Psoas muscle (tissue), 8 donors: ENCODE data around the gene HYDIN. TPM values are rescaled to one million over a fixed set of nuclear protein-coding genes. Genes with fewer than 3 reads are reported as not detected.

Experiments used
- ATAC-seq, 4 donors: fragments of 200-7000 bp; cut with Tn5 transposase; one replicate each; pipeline ENCODE4 v1.9.1; 2020; ENCODE audit warnings: moderate library complexity in 3 of 4, mild to moderate bottlenecking in 2 of 4
- DNase-seq, 2 donors: peaks; one replicate each; pipeline ENCODE4 v3.0.0-alpha.2; 2020
- H3K27ac ChIP-seq: fragments of 200-600 bp; one replicate; pipeline ENCODE4 v1.8.0; 2022
- H3K27me3 ChIP-seq, 3 donors: fragments of 200-600 bp in 1 of 3; one replicate each; pipeline versions ENCODE4 v1.6.1 to v1.8.0; 2013 to 2022; ENCODE audit warnings: low read length in 2 of 3, mild to moderate bottlenecking in 2 of 3, moderate library complexity in 1 of 3; ENCODE audit not compliant: insufficient read depth in 3 of 3
- H3K36me3 ChIP-seq, 2 donors: fragments of 200-600 bp in 1 of 2; one replicate each; pipeline versions ENCODE4 v1.6.1 to v1.8.0; 2013 to 2022; ENCODE audit warnings: low read depth in 1 of 2, mild to moderate bottlenecking in 1 of 2, moderate library complexity in 1 of 2; ENCODE audit not compliant: insufficient read depth in 1 of 2
- H3K4me1 ChIP-seq: fragments of 200-600 bp; one replicate; pipeline ENCODE4 v1.8.0; 2022
- H3K4me3 ChIP-seq: fragments of 200-600 bp; one replicate; pipeline ENCODE4 v1.8.0; 2022; ENCODE audit warnings: mild to moderate bottlenecking
- H3K9me3 ChIP-seq: fragments of 200-600 bp; one replicate; pipeline ENCODE4 v1.8.0; 2022
- CTCF ChIP-seq: fragments of 200-600 bp; IDR thresholded peaks from one replicate; pipeline ENCODE4 v1.8.0; 2022; ENCODE audit warnings: antibody characterized with exemption
- WGBS, 3 donors: extraction: QIAGEN DNeasy Blood & Tissue Kit; methylation state at CpG; one replicate each; pipeline versions ENCODE4 v1.1.6 to v1.1.7; 2013; 5-methylcytosine and 5-hydroxymethylcytosine counted together
- intact Hi-C, 2 donors: fragments of 100-400 bp; cut with DNase I; formaldehyde crosslinking; loops; one replicate each; pipeline versions ENCODE4 v1.11.0 to v1.14.2; 2022
- polyA plus RNA-seq, 3 donors: library from polyadenylated mRNA; stranded (reverse); fragments of 200-250 nt; gene quantifications; one replicate each; pipeline ENCODE4 v1.2.3, GENCODE V29; 2013
- total RNA-seq, 4 donors: library from RNA; stranded (reverse); fragmentation: NEBNext Ultra II Directional in 2 of 4; extraction: Animal tissue kit (Norgen Biotek cat#: 25700) in 2 of 4; gene quantifications; one replicate each; pipeline versions ENCODE4 v1.2.1 to v1.2.4, GENCODE V29; 2021 to 2023
- donor health status: healthy with polysubstance abuse.
- donor health status: DM: no; HTN: no; CAD: no; lungs with moderate emphysema.
- donor health status: Bipolar disorder and iron deficiency.
- donor health status: healthy.
- donor health status: DM: yes; HTN: yes; CAD: no.
- donor health status: DM: no; HTN: no; CAD: no.
- donor health status: DM: no; HTN: no; CAD: no.
- donor health status: DM: yes; HTN: yes; CAD: no.

Gene HYDIN
- total and polyA plus RNA-seq, 7 donors: 0.16 to 0.85 (median 0.29) TPM; not detected in 3

- TF ChIP-seq CTCF: no peak
- peaks cover 0 to 1% (median 0%) of the 10 kb centered on the region in 3 donors for H3K27me3 ChIP-seq
- no peak overlapping the region for H3K27ac ChIP-seq
- DNase-seq (no peak), ATAC-seq (no peak)
- H3K9me3 ChIP-seq: no peaks in the 10 kb centered on the region
- H3K36me3 ChIP-seq: no peaks in the 10 kb centered on the region
- H3K4me3 ChIP-seq: no peak overlapping the region
- intact Hi-C loops: no loop called here
- WGBS, 3 donors: 27 to 29% (median 27%) methylated on average over 5 of the region's 5 CpGs
- H3K4me1 ChIP-seq: no peaks in the 10 kb centered on the region
Observed at GRCh38 chr16:71192387-71192786, 38.1 kb downstream of the HYDIN start.

GRCh38 chr16:71188956-71189712 is 41.4 kb downstream of the HYDIN start:
- no peak overlapping the region for H3K27ac ChIP-seq
- DNase-seq (no peak), ATAC-seq (no peak)
- no peaks in the 10 kb centered on the region for H3K9me3 ChIP-seq
- no peaks in the 10 kb centered on the region for H3K36me3 ChIP-seq
- H3K27me3 ChIP-seq: peaks cover 0 to 1% (median 0%) of the 10 kb centered on the region in 3 donors
- whole genome bisulfite sequencing, 3 donors: 85 to 88% (median 86%) methylated on average over 9 of the region's 9 CpGs
- H3K4me1 ChIP-seq: no peaks in the 10 kb centered on the region
- no peak for TF ChIP-seq CTCF
- intact Hi-C loops: no loop called here
- H3K4me3 ChIP-seq: no peak overlapping the region

GRCh38 chr16:71185347-71185746 is 45.2 kb downstream of the HYDIN start:
- TF ChIP-seq CTCF: no peak
- ATAC-seq (no peak), DNase-seq (no peak)
- no peak overlapping the region for H3K27ac ChIP-seq
- H3K9me3 ChIP-seq: no peaks in the 10 kb centered on the region
- WGBS, 3 donors: 39 to 54% (median 40%) methylated on average over 1 of the region's 1 CpG
- intact Hi-C loops: no loop called here
- no peaks in the 10 kb centered on the region for H3K36me3 ChIP-seq
- H3K27me3 ChIP-seq: no peaks in the 10 kb centered on the region
- H3K4me1 ChIP-seq: no peaks in the 10 kb centered on the region
- no peak overlapping the region for H3K4me3 ChIP-seq

GRCh38 chr16:71179569-71179968 is 51.0 kb downstream of the HYDIN start:
- intact Hi-C loops: no loop called here
- 66 to 84% (median 73%) methylated on average over 3 of the region's 3 CpGs for WGBS, 3 donors
- Histone ChIP-seq H3K36me3 (no peaks in the 10 kb centered on the region), H3K9me3 (no peaks in the 10 kb centered on the region), H3K4me3 (no peak overlapping the region), H3K4me1 (no peaks in the 10 kb centered on the region), H3K27me3 (peaks cover 0 to 4% (median 2%) of the 10 kb centered on the region in 3 donors), H3K27ac (no peak overlapping the region)
- DNase-seq: no peak
- no peak for TF ChIP-seq CTCF
- ATAC-seq: no peak
